OCI-LY3 (cell line): ENCODE data around the gene POLR2B.
A peak's percentile ranks its signal among the peaks of the same experiment; 100 is the strongest.

ENCODE experiments used
- H2AFZ ChIP-seq: fragments of 200-600, 300-600 bp; shearing (Covaris generic); 2 replicates; pipeline ENCODE4 v1.6.0; 2014; ENCODE audit warnings: antibody characterized with exemption, low read depth, low read length
- H3K27ac ChIP-seq: fragments of 200-600, 300-600 bp; sonication (generic); 2 replicates; pipeline ENCODE4 v1.5.1; 2014; ENCODE audit warnings: mild to moderate bottlenecking, low read length, moderate library complexity, mixed read lengths
- H3K27me3 ChIP-seq: fragments of 200-600, 300-600 bp; sonication (generic); 2 replicates; pipeline ENCODE4 v1.6.1; 2014; ENCODE audit warnings: low read depth, low read length, mixed read lengths
- H3K36me3 ChIP-seq: fragments of 200-600, 300-600 bp; sonication (generic); replicated peaks from 2 replicates; pipeline ENCODE3; 2014; ENCODE audit warnings: low read depth, low read length, mixed read lengths
- H3K4me1 ChIP-seq: fragments of 300-600, 200-600 bp; sonication (generic); 2 replicates; pipeline ENCODE4 v1.6.1; 2014; ENCODE audit warnings: low read length, mixed read lengths
- H3K4me2 ChIP-seq: fragments of 200-600, 300-600 bp; sonication (generic); 2 replicates; pipeline ENCODE4 v1.6.1; 2014; ENCODE audit warnings: low read length, mixed read lengths
- H3K4me3 ChIP-seq: fragments of 300-600, 200-600 bp; sonication (generic); 2 replicates; pipeline ENCODE4 v1.5.1; 2014; ENCODE audit warnings: antibody characterized with exemption, mild to moderate bottlenecking, low read length, moderate library complexity
- H3K79me2 ChIP-seq: fragments of 300-600, 200-600 bp; shearing (Covaris generic); 2 replicates; pipeline ENCODE4 v1.6.1; 2014; ENCODE audit warnings: mild to moderate bottlenecking, low read length, mixed read lengths
- H3K9ac ChIP-seq: fragments of 300-600, 200-600 bp; shearing (Covaris generic); 2 replicates; pipeline ENCODE4 v1.6.0; 2014; ENCODE audit warnings: mild to moderate bottlenecking, low read length, moderate library complexity
- H3K9me3 ChIP-seq: fragments of 200-600, 300-600 bp; shearing (Covaris generic); 2 replicates; pipeline ENCODE4 v1.6.1; 2014; ENCODE audit warnings: low read length, mixed read lengths; ENCODE audit not compliant: insufficient read depth
- H4K20me1 ChIP-seq: fragments of 200-600, 300-600 bp; sonication (generic); 2 replicates; pipeline ENCODE4 v1.6.1; 2016; ENCODE audit warnings: low read length, mixed read lengths; ENCODE audit not compliant: insufficient read depth
- EZH2phosphoT487 ChIP-seq: fragments of 200-600 bp; shearing (Covaris generic); IDR thresholded peaks from 2 replicates; pipeline ENCODE4 v1.6.1; 2018; ENCODE audit warnings: antibody characterized with exemption, mixed run types, low read depth
- TF ChIP-seq, protein P1 (sequence below): fragments of 200-600, 300-600 bp; sonication (generic); IDR thresholded peaks from 2 replicates; pipeline ENCODE4 v1.5.1; 2014; ENCODE audit warnings: antibody characterized with exemption, low read length, low read depth

Gene POLR2B

DNA sequence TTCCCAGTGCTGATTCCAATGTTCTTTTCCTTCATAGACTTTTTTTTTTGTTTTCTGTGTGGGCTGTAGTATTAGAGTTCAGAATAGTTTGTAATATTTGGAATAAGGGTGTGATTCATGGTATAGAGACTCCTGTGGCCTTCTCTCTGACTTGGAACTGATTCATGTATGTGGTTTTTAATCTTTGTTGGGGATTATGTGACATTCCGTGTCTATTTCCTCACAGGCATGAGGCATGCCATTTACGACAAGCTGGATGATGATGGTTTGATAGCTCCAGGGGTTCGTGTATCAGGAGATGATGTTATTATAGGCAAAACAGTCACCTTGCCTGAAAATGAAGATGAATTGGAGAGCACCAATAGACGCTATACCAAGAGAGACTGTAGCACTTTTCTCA, 44.4 kb downstream of the POLR2B start:
- Histone ChIP-seq H4K20me1 (no peaks in the 10 kb centered on the region), H3K27ac (no peak overlapping the region), H3K4me1 (no peaks in the 10 kb centered on the region), H3K4me3 (no peak overlapping the region), H3K9ac (no peak overlapping the region), H3K27me3 (no peaks in the 10 kb centered on the region), H3K4me2 (no peak overlapping the region), H3K79me2 (no peaks in the 10 kb centered on the region), H3K9me3 (no peaks in the 10 kb centered on the region), H2AFZ (no peak overlapping the region), H3K36me3 (peaks cover 73% of the 10 kb centered on the region)
- TF ChIP-seq, protein P1, sequence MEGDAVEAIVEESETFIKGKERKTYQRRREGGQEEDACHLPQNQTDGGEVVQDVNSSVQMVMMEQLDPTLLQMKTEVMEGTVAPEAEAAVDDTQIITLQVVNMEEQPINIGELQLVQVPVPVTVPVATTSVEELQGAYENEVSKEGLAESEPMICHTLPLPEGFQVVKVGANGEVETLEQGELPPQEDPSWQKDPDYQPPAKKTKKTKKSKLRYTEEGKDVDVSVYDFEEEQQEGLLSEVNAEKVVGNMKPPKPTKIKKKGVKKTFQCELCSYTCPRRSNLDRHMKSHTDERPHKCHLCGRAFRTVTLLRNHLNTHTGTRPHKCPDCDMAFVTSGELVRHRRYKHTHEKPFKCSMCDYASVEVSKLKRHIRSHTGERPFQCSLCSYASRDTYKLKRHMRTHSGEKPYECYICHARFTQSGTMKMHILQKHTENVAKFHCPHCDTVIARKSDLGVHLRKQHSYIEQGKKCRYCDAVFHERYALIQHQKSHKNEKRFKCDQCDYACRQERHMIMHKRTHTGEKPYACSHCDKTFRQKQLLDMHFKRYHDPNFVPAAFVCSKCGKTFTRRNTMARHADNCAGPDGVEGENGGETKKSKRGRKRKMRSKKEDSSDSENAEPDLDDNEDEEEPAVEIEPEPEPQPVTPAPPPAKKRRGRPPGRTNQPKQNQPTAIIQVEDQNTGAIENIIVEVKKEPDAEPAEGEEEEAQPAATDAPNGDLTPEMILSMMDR: no peak
- TF ChIP-seq EZH2phosphoT487: no peak

DNA sequence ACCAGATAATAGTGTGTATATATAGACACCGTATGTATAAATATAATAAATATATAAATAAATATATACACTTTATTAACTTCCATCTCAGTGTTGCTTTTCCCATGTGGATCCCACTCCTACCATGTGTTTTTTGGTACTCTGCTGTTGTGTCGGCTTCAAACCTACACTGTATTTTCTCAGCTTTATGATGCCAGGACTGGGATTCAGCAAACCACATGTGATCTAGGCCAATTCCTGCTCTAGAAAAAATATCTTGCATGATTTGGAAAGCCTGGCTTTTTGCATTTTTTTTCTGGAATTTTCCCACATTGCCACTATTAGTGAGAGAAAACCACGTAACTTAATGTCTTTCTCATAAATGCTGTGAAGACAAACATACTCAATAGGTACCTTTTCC, 55.8 kb downstream of the POLR2B start:
- no peaks in the 10 kb centered on the region for H3K79me2 ChIP-seq
- H3K36me3 ChIP-seq: peaks cover 30% of the 10 kb centered on the region
- TF ChIP-seq, protein P1: no peak
- no peak for TF ChIP-seq EZH2phosphoT487
- H3K4me3 ChIP-seq: no peak overlapping the region
- no peaks in the 10 kb centered on the region for H3K9me3 ChIP-seq
- H3K4me1 ChIP-seq: no peaks in the 10 kb centered on the region
- H2AFZ ChIP-seq: no peak overlapping the region
- H3K27ac ChIP-seq: no peak overlapping the region
- H4K20me1 ChIP-seq: no peaks in the 10 kb centered on the region
- H3K4me2 ChIP-seq: no peak overlapping the region
- H3K27me3 ChIP-seq: no peaks in the 10 kb centered on the region
- no peak overlapping the region for H3K9ac ChIP-seq

DNA sequence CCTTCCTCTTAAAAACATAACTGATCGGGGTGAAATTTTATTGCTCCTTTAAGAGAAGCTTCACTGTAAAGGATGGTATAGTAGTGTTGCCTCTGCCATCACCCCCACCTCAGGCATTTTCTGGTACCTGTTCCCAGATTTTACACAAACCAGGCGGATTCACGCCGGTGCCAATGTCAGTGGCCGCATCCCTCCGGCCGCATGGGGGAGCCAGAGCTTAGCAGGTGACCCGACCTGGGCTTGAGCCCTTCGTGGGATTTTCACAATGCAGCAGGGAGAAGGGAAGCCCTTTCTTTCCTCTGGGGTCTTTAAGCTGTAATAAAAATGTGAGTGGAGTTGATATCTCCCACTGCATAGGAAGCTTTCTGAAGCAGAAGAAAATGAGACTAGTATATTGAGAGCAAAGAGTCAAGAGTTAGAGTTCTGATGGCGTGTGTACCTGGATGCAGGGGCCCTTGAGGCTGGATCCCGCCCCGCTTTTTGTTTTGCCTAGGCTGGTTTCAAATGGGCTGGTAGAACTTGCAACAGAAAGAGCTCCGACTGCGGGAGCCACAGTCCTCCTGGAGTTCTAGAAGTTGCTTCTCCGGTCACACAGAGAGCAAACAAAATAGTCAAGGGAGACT, 59.4 kb downstream of the POLR2B start:
- no peak overlapping the region for H3K9ac ChIP-seq
- H2AFZ ChIP-seq: no peak overlapping the region
- no peaks in the 10 kb centered on the region for H4K20me1 ChIP-seq
- H3K4me2 ChIP-seq: peak overlapping the region; percentile 51
- H3K27me3 ChIP-seq: no peaks in the 10 kb centered on the region
- H3K4me1 ChIP-seq: no peaks in the 10 kb centered on the region
- no peaks in the 10 kb centered on the region for H3K9me3 ChIP-seq
- TF ChIP-seq, protein P1: peak; percentile 95
- TF ChIP-seq EZH2phosphoT487: no peak
- H3K79me2 ChIP-seq: no peaks in the 10 kb centered on the region
- no peaks in the 10 kb centered on the region for H3K36me3 ChIP-seq
- H3K4me3 ChIP-seq: peak overlapping the region; percentile 34; the same call in 1 of the 2 replicates
- H3K27ac ChIP-seq: no peak overlapping the region

DNA sequence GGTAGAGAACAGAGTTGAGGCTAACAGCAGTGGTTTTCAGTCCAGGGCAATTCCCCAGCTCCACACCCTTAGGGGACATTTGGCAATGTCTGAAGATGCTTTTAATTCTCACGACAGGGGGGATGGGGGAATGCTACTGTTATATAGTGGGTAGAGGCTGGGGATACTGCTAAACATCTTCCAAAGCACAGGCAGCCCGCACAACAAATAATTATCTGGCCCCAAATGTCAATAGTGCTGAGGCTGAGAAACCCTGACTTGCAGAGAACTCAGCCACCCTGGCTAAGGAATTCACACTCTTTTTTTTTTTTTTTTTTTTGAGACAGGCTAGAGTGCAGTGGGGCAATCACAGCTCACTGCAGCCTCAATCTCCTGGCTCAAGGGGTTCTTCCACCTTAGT, 60.6 kb downstream of the POLR2B start:
- H3K36me3 ChIP-seq: no peaks in the 10 kb centered on the region
- no peak overlapping the region for H3K27ac ChIP-seq
- TF ChIP-seq, protein P1: no peak
- no peak for TF ChIP-seq EZH2phosphoT487
- no peaks in the 10 kb centered on the region for H4K20me1 ChIP-seq
- H3K4me1 ChIP-seq: no peaks in the 10 kb centered on the region
- no peak overlapping the region for H3K4me2 ChIP-seq
- H3K9me3 ChIP-seq: no peaks in the 10 kb centered on the region
- no peak overlapping the region for H3K4me3 ChIP-seq
- H3K79me2 ChIP-seq: no peaks in the 10 kb centered on the region
- H3K9ac ChIP-seq: no peak overlapping the region
- no peak overlapping the region for H2AFZ ChIP-seq
- no peaks in the 10 kb centered on the region for H3K27me3 ChIP-seq
